Heart right ventricle (tissue), 16 donors: ENCODE results near the gene ARHGAP42. TPM values are rescaled to one million over a fixed set of nuclear protein-coding genes. Genes with fewer than 3 reads are reported as not detected.

Experiments
- ATAC-seq, 8 donors: fragments of 200-7000 bp; cut with Tn5 transposase; one replicate each; pipeline ENCODE4 v1.9.1; 2020; ENCODE audit warnings: mild to moderate bottlenecking in 8 of 8, moderate library complexity in 8 of 8, moderate number of reproducible peaks in 1 of 8
- DNase-seq, 2 donors: peaks; one replicate each; pipeline ENCODE4 v3.0.0-alpha.2; 2020
- H3K27ac ChIP-seq, 10 donors: fragments of 200-600 bp; sonication (generic) in 2 of 10; one replicate each; pipeline versions ENCODE4 v1.5.0 to v1.8.0; 2020 to 2022; ENCODE audit warnings: mild to moderate bottlenecking in 3 of 10
- H3K27me3 ChIP-seq, 7 donors: fragments of 200-600 bp; one replicate each; pipeline ENCODE4 v1.8.0; 2021 to 2022; ENCODE audit warnings: mild to moderate bottlenecking in 2 of 7
- H3K36me3 ChIP-seq, 9 donors: fragments of 200-600 bp; sonication (generic) in 1 of 9; one replicate each; pipeline versions ENCODE4 v1.5.0 to v1.8.0; 2020 to 2022; ENCODE audit warnings: mild to moderate bottlenecking in 2 of 9
- H3K4me1 ChIP-seq, 9 donors: fragments of 200-600 bp; sonication (generic) in 1 of 9; one replicate each; pipeline versions ENCODE4 v1.5.0 to v1.8.0; 2020 to 2022; ENCODE audit warnings: mild to moderate bottlenecking in 4 of 9
- H3K4me3 ChIP-seq, 10 donors: fragments of 200-600 bp; sonication (generic) in 2 of 10; one replicate each; pipeline versions ENCODE4 v1.5.0 to v1.8.0; 2020 to 2022; ENCODE audit warnings: mild to moderate bottlenecking in 7 of 10, moderate library complexity in 2 of 10
- H3K9me3 ChIP-seq, 11 donors: fragments of 200-600 bp in 10 of 11; sonication (generic) in 2 of 11; one replicate each; pipeline versions ENCODE4 v1.5.0 to v1.8.0; 2013 to 2022; ENCODE audit warnings: mild to moderate bottlenecking in 2 of 11, control low read depth in 1 of 11, moderate library complexity in 1 of 11
- CTCF ChIP-seq, 9 donors: fragments of 200-600 bp; sonication (generic) in 2 of 9; IDR thresholded peaks; one replicate each; pipeline versions ENCODE4 v1.5.0 to v1.8.0; 2021 to 2022; ENCODE audit warnings: antibody characterized with exemption in 9 of 9, mild to moderate bottlenecking in 5 of 9, moderate library complexity in 1 of 9
- WGBS, 2 donors: extraction: QIAGEN DNeasy Blood & Tissue Kit; methylation state at CpG; one replicate each; pipeline ENCODE4 v1.1.7; 2013; ENCODE audit warnings: inconsistent platforms in 1 of 2; 5-methylcytosine and 5-hydroxymethylcytosine counted together
- intact Hi-C, 10 donors: fragments of 100-400 bp; cut with DNase I; formaldehyde crosslinking; loops; one replicate each; pipeline versions ENCODE4 v1.11.1 to v1.14.2; 2022
- polyA plus RNA-seq, 2 donors: library from polyadenylated mRNA; stranded (reverse); fragments of 200-250 nt; gene quantifications; one replicate each; pipeline ENCODE4 v1.2.3, GENCODE V29; 2013
- total RNA-seq, 10 donors: library from RNA; stranded (reverse); fragmentation: NEBNext Ultra II Directional in 3 of 10; extraction: Animal tissue kit (Norgen Biotek cat#: 25700) in 3 of 10; gene quantifications; one replicate each; pipeline versions ENCODE4 v1.2.1 to v1.2.4, GENCODE V29; 2021 to 2023
- donor health status: Arrhythmogenic right ventricular cardiomyopathy.
- donor health status: ischemic (EF 13 %, LVEDD 7.1; RV severe dilation, severe dysfunction).
- donor health status: healthy with polysubstance abuse.
- donor health status: DM: no; HTN: yes; CAD: no.
- donor health status: DM: no; HTN: no; CAD: no.
- donor health status: ischemic (EF 25% LVEDD 6.9; RV normal size, moderate dysfunction).
- donor health status: ischemic (EF 25% LVEDD 5.7; RV mildly dilated, moderate dysfunction).
- donor health status: healthy.
- donor health status: DM: yes; HTN: yes; CAD: no.
- donor health status: Ischemic cardiomyopathy.
- donor health status: ischemic (EF 35%, LVEDD 5.7; RV mildly dilated, moderate dysfunction).
- donor health status: nonischemic (EF 11% LVEDD 7.7; RV severe dilation, severe dysfunction).
- donor health status: DM: yes; HTN: yes; CAD: no.
- donor health status: PGD.
- donor health status: ischemic (EF 29% LVEDD 5.4; RV normal size, mild dysfunction).
- donor health status: nonischemic (EF 23%, LVEDD 6.1; RV moderate dilation, normal function).

The ARHGAP42 gene
- total and polyA plus RNA-seq, 12 donors = 3.9 to 13.1 (median 8.8) TPM

GRCh38 chr11:100860318-100861155 lies 173.4 kb downstream of the ARHGAP42 start:
- H3K27me3 ChIP-seq = no peaks in the 10 kb centered on the region
- no peak overlapping the region for H3K27ac ChIP-seq
- no peak overlapping the region for H3K4me3 ChIP-seq
- no peak for DNase-seq
- no peaks in the 10 kb centered on the region for H3K9me3 ChIP-seq
- no peaks in the 10 kb centered on the region for H3K36me3 ChIP-seq
- intact Hi-C loops = loop anchor here in 1 of 10 donors (5.0 kb wide), 1 partner anchor 62 kb away; no protein-coding TSS in a partner anchor
- no peak for TF ChIP-seq CTCF (IDR thresholded peaks at IDR 0.05)
- peaks cover 0 to 17% (median 9%) of the 10 kb centered on the region in 9 donors for H3K4me1 ChIP-seq
- 89 to 91% methylated on average over 7 of the region's 7 CpGs for WGBS, 2 donors
- no peak for ATAC-seq

DNA sequence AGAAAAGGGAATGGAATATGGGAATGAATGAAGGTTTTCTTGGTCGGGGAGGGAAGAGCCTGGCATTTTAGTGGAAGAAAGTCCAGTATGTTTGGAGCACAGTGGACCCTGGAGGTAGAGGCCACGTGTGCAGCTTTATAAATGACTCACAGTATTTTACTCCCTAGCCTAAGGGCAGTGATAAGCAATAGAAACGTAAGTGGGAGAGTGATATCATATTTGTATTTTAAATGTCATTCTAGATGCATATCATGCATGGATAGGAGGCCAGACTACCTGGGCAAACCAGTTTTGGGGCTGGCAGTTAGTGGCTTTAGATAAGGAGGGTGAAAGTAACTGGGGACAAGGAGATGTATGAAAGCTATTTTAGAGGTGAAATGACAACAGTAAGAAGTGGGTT lies 174.1 kb downstream of the ARHGAP42 start:
- Histone ChIP-seq H3K27ac (no peak overlapping the region), H3K36me3 (no peaks in the 10 kb centered on the region), H3K4me1 (peaks cover 0 to 15% (median 9%) of the 10 kb centered on the region in 9 donors), H3K27me3 (no peaks in the 10 kb centered on the region), H3K9me3 (no peaks in the 10 kb centered on the region), H3K4me3 (no peak overlapping the region)
- WGBS, 2 donors = 80 to 85% methylated on average over 3 of the region's 3 CpGs
- intact Hi-C loops = loop anchor here in 1 of 10 donors (5.0 kb wide), 1 partner anchor 61 kb away; no protein-coding TSS in a partner anchor
- ATAC-seq = no peak
- no peak for TF ChIP-seq CTCF (IDR thresholded peaks at IDR 0.05)
- DNase-seq = no peak

- WGBS, 2 donors = 12 to 18% methylated on average over 2 of the region's 2 CpGs
- TF ChIP-seq CTCF (IDR thresholded peaks at IDR 0.05) = no peak
- H3K36me3 ChIP-seq = no peaks in the 10 kb centered on the region
- H3K4me3 ChIP-seq = no peak overlapping the region
- intact Hi-C loops = loop anchor here in 1 of 10 donors (5.0 kb wide), 1 partner anchor 59 kb away; no protein-coding TSS in a partner anchor
- H3K27ac ChIP-seq = peak overlapping the region in 5 of 10 donors; percentile 0 to 39 (median 22)
- DNase-seq (peak in 1 of 2 donors; percentile 53), ATAC-seq (peak; percentile 78 to 93 (median 82))
- no peaks in the 10 kb centered on the region for H3K27me3 ChIP-seq
- H3K9me3 ChIP-seq = no peaks in the 10 kb centered on the region
- H3K4me1 ChIP-seq = peaks cover 0 to 12% (median 9%) of the 10 kb centered on the region in 9 donors
These were observed 176.0 kb downstream of the ARHGAP42 start for GRCh38 chr11:100863080-100863581.

GRCh38 chr11:100865443-100866065 lies 178.5 kb downstream of the ARHGAP42 start:
- peaks cover 0 to 12% (median 9%) of the 10 kb centered on the region in 9 donors for H3K4me1 ChIP-seq
- ATAC-seq = no peak
- H3K36me3 ChIP-seq = no peaks in the 10 kb centered on the region
- intact Hi-C loops = no loop called here
- no peak overlapping the region for H3K27ac ChIP-seq
- no peak for DNase-seq
- TF ChIP-seq CTCF (IDR thresholded peaks at IDR 0.05) = no peak
- no peak overlapping the region for H3K4me3 ChIP-seq
- no peaks in the 10 kb centered on the region for H3K27me3 ChIP-seq
- WGBS, 2 donors = 57 to 82% methylated on average over 4 of the region's 4 CpGs
- H3K9me3 ChIP-seq = no peaks in the 10 kb centered on the region
